C1 segment of cervical spinal cord (tissue), 14 donors: ENCODE results near the gene SLC22A16.
"Not testable (repeated sequence)": the region's sequence is repeated elsewhere in the genome, so short reads cannot be mapped to it uniquely, and the experiment has no call there.

Source experiments
- DNase-seq, 14 donors: peaks; one replicate each; lab custom pipeline; 2025; lab: John Stamatoyannopoulos, UW

Gene SLC22A16

GRCh38 chr6:110476046-110476849 lies at the start of gene SLC22A16:
Gene SLC22A16 (minus strand): TSS chr6:110476613. CDS start chr6:110476574, 39 bp downstream.
- no peak for DNase-seq

GRCh38 chr6:110525001-110525400 lies 48.6 kb upstream of the SLC22A16 start:
- no peak for DNase-seq

DNA sequence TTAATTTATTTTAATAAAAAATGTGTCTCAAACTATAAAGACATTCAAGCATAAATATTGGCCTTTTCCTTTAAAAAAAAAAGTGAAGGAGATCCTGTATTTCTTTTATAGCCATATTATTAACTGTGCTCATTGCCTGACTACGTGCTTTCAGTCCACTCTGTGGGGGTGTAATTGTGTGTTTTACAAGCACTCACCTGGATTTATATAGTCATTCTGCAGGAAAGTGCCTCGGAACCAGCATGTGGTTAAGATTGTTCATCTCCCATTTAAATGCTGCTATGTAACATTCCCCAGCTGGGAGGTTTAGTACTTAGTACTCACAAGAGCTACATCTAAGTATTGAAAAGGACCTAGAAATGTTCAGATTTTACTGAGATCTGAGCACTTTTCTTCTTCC lies 47.9 kb upstream of the SLC22A16 start:
- no peak for DNase-seq

DNA sequence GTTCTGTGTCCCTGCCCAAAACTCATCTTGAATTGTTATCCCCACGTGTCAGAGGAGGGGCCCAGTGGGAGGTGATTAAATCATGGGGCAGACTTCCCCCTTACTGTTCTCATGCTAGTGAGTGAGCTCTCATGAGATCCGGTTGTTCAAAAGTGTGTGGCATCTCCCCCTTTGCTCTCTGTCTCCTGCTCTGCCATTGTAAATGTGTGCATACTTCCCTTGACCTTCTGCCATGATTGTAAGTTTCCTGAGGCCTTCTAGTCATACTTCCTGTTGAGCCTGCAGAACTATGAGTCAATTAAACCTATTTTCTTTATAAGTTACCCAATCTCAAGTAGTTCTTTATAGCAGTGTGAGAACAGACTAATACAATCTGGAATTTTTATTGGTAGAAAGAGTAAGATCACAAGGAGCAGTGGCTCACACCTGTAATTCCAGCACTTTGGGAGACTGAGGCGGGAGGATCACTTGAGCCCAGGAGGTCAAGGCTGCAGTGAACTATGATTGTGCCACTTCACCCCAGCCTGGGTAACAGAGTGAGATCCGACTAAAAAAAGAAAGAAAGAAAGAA lies 47.1 kb upstream of the SLC22A16 start:
- DNase-seq: no peak

- DNase-seq: no peak
Observed at GRCh38 chr6:110522427-110522826, 46.0 kb upstream of the SLC22A16 start.

DNA sequence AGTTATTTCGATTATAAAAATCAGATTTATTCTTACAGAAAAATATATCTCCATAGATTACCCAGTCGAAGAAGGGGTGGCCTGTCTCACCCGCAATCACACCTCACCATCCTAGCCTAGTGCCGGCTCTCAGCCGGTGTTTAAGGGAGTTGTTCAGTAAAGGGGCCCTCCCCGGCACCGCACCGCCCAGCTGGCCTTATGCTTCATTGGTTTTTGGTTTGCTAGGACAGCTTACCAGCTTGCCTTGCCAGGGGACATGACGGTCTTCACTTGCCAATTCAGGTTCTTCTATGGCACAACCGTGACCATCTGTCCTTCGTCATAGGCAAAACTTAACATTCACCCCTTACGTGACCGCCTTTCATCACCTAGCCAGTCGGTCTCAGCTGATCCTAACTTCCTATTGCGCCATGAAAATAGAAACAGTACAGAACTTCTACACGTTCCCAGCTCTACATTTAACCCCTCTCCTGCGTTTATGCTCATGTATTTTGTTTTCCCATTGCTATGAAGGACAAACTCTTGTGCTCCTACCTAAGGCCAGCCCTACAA lies 44.7 kb upstream of the SLC22A16 start:
- no peak for DNase-seq

GRCh38 chr6:110520209-110520965 lies 44.0 kb upstream of the SLC22A16 start:
- no peak for DNase-seq

GRCh38 chr6:110517601-110518281 lies 41.3 kb upstream of the SLC22A16 start:
- DNase-seq: no peak

- no peak for DNase-seq
Observed at GRCh38 chr6:110517034-110517433, 40.6 kb upstream of the SLC22A16 start.

- no peak for DNase-seq
Observed at GRCh38 chr6:110514818-110515217, 38.4 kb upstream of the SLC22A16 start.

- no peak for DNase-seq
Observed at GRCh38 chr6:110512991-110513390, 36.6 kb upstream of the SLC22A16 start.

- DNase-seq: not testable (repeated sequence)
Observed at GRCh38 chr6:110512549-110512948, 36.1 kb upstream of the SLC22A16 start.

- DNase-seq: no peak
Observed at GRCh38 chr6:110511401-110511800, 35.0 kb upstream of the SLC22A16 start.

DNA sequence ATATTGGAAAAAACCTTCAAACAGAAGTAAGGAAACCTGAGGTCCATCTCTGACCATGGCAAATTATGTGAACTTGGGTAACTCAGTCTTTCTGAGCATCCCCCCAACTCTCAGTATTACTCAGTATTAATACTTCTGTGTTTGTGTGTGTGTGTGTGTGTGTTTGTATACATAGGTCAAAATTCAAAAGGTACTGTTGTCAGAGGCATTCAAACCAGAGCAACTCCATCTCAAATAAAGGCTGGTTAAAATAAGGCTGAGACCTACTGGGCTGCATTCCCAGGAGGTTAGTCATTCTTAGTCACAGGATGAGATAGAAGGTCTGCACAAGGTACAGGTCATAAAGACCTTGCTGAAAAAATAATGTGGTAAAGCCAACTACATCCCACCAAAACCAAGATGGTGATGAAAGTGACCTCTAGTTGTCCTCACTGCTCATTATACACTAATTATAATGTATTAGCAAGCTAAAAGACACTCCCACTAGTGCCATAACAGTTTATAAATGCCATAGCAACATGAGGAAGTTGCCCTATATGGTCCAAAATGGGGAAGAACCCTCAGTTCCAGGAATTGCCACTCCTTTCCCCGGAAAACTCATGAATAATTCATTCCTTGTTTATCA lies 33.3 kb upstream of the SLC22A16 start:
- no peak for DNase-seq

- not testable (repeated sequence) for DNase-seq
Observed at GRCh38 chr6:110504891-110505290, 28.5 kb upstream of the SLC22A16 start.

DNA sequence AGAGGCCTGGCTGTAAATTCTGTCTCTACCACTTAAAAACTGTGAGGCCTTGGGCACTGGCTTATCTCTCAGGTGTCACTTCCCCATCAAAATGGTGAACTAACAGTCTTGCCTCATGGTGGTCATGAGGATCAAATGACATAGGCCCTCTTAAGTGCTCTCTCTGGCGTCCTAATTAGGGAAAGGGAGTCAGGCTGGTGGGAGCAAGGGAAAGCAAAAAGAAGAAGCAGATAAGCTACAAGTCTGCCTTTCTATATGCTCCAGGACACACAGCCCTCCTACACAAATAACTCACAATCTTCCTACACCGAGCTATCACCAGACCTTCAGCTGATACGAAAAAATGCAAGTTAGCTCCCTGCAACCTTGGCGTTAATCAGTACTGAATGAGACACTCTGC lies 19.5 kb upstream of the SLC22A16 start:
- DNase-seq: no peak

DNA sequence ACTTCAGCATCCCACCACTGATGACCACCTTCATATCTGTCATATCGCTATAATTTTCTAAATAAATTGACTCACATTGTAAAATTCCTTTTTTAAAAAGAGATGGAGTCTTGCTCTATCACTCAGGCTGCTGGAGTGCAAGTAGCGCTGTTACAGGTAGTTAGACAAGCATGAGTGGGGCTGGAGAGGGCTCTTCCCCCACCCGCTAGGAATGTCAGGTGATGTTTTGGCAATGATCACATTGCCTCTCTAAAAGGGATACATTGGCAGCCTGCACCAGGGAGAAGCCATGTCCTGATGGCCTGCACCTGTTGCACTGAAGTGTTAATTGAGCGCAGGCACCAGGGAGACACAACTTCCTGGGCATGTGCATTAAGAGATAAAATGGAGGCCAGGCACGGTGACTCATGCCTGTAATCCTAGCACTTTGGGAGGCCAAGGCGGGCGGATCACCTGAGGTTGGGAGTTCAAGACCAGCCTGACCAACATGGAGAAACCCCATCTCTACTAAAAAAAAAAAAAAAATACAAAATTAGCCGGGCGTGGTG lies 16.9 kb upstream of the SLC22A16 start:
- no peak for DNase-seq

- no peak for DNase-seq
Observed at GRCh38 chr6:110492584-110492983, 16.2 kb upstream of the SLC22A16 start.

DNA sequence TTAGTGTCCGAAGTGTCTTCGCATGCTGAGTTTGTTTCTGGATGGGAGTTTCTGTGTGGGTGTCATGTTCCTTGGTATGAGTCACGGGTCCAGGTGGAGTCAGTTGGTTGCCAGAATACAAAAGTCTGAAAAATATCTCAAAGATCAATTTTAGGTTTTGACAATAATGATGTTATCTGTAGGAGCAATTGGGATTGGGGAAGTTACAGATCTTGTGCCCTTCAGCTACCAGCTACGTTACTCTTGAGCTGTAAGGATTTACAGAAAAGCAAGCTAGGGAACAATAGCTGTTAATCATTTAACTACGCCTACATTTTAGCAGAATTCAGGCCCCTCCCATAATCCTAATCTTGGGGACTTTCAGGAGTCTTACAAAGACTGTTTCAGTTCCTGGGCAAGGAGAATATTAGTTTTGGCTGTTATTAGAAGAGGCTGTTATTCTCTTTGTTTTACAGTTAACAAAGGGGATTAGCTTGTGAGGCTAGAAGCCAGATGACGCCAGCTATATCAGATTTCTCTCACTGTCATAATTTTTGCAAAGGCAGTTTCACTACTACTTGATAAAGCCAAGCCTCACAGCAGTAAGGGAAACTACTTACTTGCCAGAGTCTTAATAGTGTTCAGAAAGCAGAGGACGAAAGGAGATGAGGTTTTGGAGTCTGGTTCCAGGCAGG lies 15.4 kb upstream of the SLC22A16 start:
- DNase-seq: no peak

DNA sequence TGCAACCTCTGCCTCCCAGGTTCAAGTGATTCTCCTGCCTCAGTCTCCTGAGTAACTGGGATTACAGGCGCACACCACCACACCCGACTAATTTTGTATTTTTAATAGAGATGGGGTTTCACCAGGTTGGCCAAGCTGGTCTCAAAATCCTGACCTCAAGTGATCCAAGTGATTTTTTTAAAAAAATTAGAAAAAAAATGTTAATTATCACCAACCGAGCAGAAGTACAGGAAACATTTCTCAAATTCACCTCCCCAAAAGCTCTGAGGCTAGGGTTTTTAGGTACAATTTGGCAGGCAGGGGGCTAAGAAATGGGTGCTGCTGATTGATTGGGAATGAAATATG lies 14.9 kb upstream of the SLC22A16 start:
- no peak for DNase-seq
